H1 (cell line): ENCODE data around the gene DEXI. TPM values are rescaled to one million over a fixed set of nuclear protein-coding genes. Genes with fewer than 3 reads are reported as not detected.

ENCODE experiments used
- CTCF ChIA-PET: fragments of 300-600 bp; sonication (Branson Sonifier 250); formaldehyde crosslinking; loops from one replicate; lab custom pipeline; 2021; ENCODE audit not compliant: partially characterized antibody; lab: Charles Lee
- POLR2A ChIA-PET: fragments of 300-600 bp; sonication (Branson Sonifier 250); formaldehyde crosslinking; loops from one replicate; lab custom pipeline; 2021; ENCODE audit warnings: inconsistent platforms; ENCODE audit not compliant: partially characterized antibody; lab: Charles Lee
- DNase-seq, 2 experiments: peaks; one replicate each; pipeline versions ENCODE4 v3.0.0 to v3.0.0-alpha.2; 2010 to 2022; ENCODE audit warnings: low spot score in 2 of 2, low read depth in 1 of 2, mixed read lengths in 1 of 2
- FAIRE-seq: peaks from 2 replicates; lab custom pipeline; 2011; peaks lifted over from hg19 to GRCh38; lab: Jason Lieb, UNC
- H2AFZ ChIP-seq: 2 replicates; pipeline ENCODE4 v1.8.1; 2012; ENCODE audit warnings: low read length, inconsistent platforms
- H2AK5ac ChIP-seq: 2 replicates; pipeline ENCODE4 v1.6.1; 2013; ENCODE audit warnings: low read depth, low read length
- H2BK120ac ChIP-seq: replicated peaks from 2 replicates; pipeline ENCODE3; 2013; ENCODE audit warnings: low read depth, low read length, inconsistent platforms
- H2BK12ac ChIP-seq: 2 replicates; pipeline ENCODE4 v1.6.1; 2013; ENCODE audit warnings: low read depth, low read length
- H2BK15ac ChIP-seq: 2 replicates; pipeline ENCODE4 v1.6.1; 2013; ENCODE audit warnings: low read length
- H2BK20ac ChIP-seq: 2 replicates; pipeline ENCODE4 v1.6.1; 2013; ENCODE audit warnings: low read length
- H2BK5ac ChIP-seq: 2 replicates; pipeline ENCODE4 v1.6.1; 2013; ENCODE audit warnings: low read depth, low read length
- H3K14ac ChIP-seq: 2 replicates; pipeline ENCODE4 v1.6.1; 2013; ENCODE audit warnings: inconsistent platforms; ENCODE audit not compliant: insufficient read length
- H3K18ac ChIP-seq: 2 replicates; pipeline ENCODE4 v1.6.1; 2013; ENCODE audit warnings: low read length; ENCODE audit errors: extremely low read depth
- H3K23ac ChIP-seq: 2 replicates; pipeline ENCODE4 v1.6.1; 2013; ENCODE audit warnings: inconsistent platforms; ENCODE audit not compliant: insufficient read length
- H3K23me2 ChIP-seq: 2 replicates; pipeline ENCODE4 v1.6.1; 2013; ENCODE audit warnings: low read depth, low read length
- H3K27ac ChIP-seq: 2 replicates; pipeline ENCODE4 v1.6.1; 2011; ENCODE audit warnings: low read depth, low read length, inconsistent platforms
- H3K27me3 ChIP-seq, 4 experiments: replicated peaks in 1 of 4; 1 replicate in 1 of 4; 2 replicates in 3 of 4; pipeline versions ENCODE4 v1.6.1 to v1.8.1; 2011 to 2013; ENCODE audit warnings: low read length in 3 of 4, mild to moderate bottlenecking in 3 of 4, inconsistent platforms in 2 of 4, mixed read lengths in 2 of 4, moderate library complexity in 1 of 4; ENCODE audit not compliant: control insufficient read depth in 3 of 4, insufficient read depth in 3 of 4; ENCODE audit errors: extremely low read depth in 1 of 4
- H3K36me3 ChIP-seq, 4 experiments: 2 replicates each; pipeline versions ENCODE4 v1.6.1 to v1.8.1; 2011 to 2013; ENCODE audit warnings: mild to moderate bottlenecking in 4 of 4, low read length in 3 of 4, moderate library complexity in 2 of 4, control low read depth in 1 of 4, inconsistent platforms in 1 of 4; ENCODE audit not compliant: insufficient read depth in 4 of 4, control insufficient read depth in 2 of 4
- H3K4ac ChIP-seq: replicated peaks from 2 replicates; pipeline ENCODE3; 2013; ENCODE audit warnings: low read length, low read depth, mixed read lengths, inconsistent platforms; ENCODE audit not compliant: insufficient read length
- H3K4me1 ChIP-seq, 4 experiments: replicated peaks in 1 of 4; 1 replicate in 1 of 4; 2 replicates in 3 of 4; pipeline versions ENCODE4 v1.6.1 to v1.8.1; 2011 to 2013; ENCODE audit warnings: low read length in 3 of 4, inconsistent platforms in 2 of 4, mixed read lengths in 1 of 4; ENCODE audit not compliant: insufficient read depth in 4 of 4, control insufficient read depth in 3 of 4
- H3K4me2 ChIP-seq, 2 experiments: 2 replicates each; pipeline versions ENCODE4 v1.6.1 to v1.8.1; 2011 to 2013; ENCODE audit warnings: low read depth in 2 of 2, low read length in 2 of 2, control low read depth in 1 of 2, inconsistent platforms in 1 of 2, mild to moderate bottlenecking in 1 of 2; ENCODE audit not compliant: insufficient read depth in 1 of 2
- H3K4me3 ChIP-seq, 4 experiments: fragments of 200-600, 300-600 bp in 1 of 4; sonication (generic), shearing (Covaris generic), sonication (Bioruptor Twin) in 1 of 4; 2 replicates each; pipeline versions ENCODE4 v1.5.1 to v1.8.1; 2011 to 2016; ENCODE audit warnings: low read length in 4 of 4, low read depth in 3 of 4, control low read depth in 2 of 4, inconsistent platforms in 2 of 4, mild to moderate bottlenecking in 2 of 4, mixed read lengths in 1 of 4, moderate library complexity in 1 of 4; ENCODE audit not compliant: insufficient read depth in 2 of 4; ENCODE audit errors: extremely low read depth in 1 of 4
- H3K56ac ChIP-seq: replicated peaks from 2 replicates; pipeline ENCODE3; 2013; ENCODE audit warnings: low read depth, mild to moderate bottlenecking, mixed read lengths, low read length, inconsistent platforms; ENCODE audit not compliant: insufficient read length
- H3K79me1 ChIP-seq: 2 replicates; pipeline ENCODE4 v1.6.1; 2013; ENCODE audit warnings: low read depth, low read length, control low read depth
- H3K79me2 ChIP-seq, 2 experiments: 2 replicates each; pipeline versions ENCODE4 v1.6.1 to v1.8.1; 2012 to 2013; ENCODE audit warnings: low read length in 2 of 2, mild to moderate bottlenecking in 2 of 2, inconsistent platforms in 1 of 2; ENCODE audit not compliant: insufficient read depth in 2 of 2, control insufficient read depth in 1 of 2
- H3K9ac ChIP-seq, 4 experiments: replicated peaks in 1 of 4; 1 replicate in 1 of 4; 2 replicates in 3 of 4; pipeline versions ENCODE4 v1.6.1 to v1.8.1; 2011 to 2013; ENCODE audit warnings: low read depth in 3 of 4, low read length in 3 of 4, control low read depth in 2 of 4, mild to moderate bottlenecking in 2 of 4, moderate library complexity in 2 of 4, inconsistent platforms in 1 of 4; ENCODE audit errors: extremely low read depth in 1 of 4
- H3K9me3 ChIP-seq, 2 experiments: 2 replicates each; pipeline versions ENCODE4 v1.6.1 to v1.8.1; 2012 to 2013; ENCODE audit warnings: mild to moderate bottlenecking in 2 of 2, moderate library complexity in 2 of 2, control low read depth in 1 of 2, inconsistent platforms in 1 of 2, low read depth in 1 of 2, low read length in 1 of 2, mixed read lengths in 1 of 2; ENCODE audit not compliant: insufficient read depth in 2 of 2
- H4K20me1 ChIP-seq, 2 experiments: replicated peaks in 1 of 2; 2 replicates each; pipeline versions ENCODE3 to v1.8.1; 2011 to 2013; ENCODE audit warnings: inconsistent platforms in 2 of 2, low read length in 2 of 2, mild to moderate bottlenecking in 1 of 2; ENCODE audit not compliant: insufficient read depth in 2 of 2, control insufficient read depth in 1 of 2
- H4K5ac ChIP-seq: 2 replicates; pipeline ENCODE4 v1.6.1; 2013; ENCODE audit warnings: low read length, low read depth, mixed read lengths, inconsistent platforms; ENCODE audit not compliant: insufficient read length
- H4K8ac ChIP-seq: 2 replicates; pipeline ENCODE4 v1.8.0; 2013; ENCODE audit warnings: mild to moderate bottlenecking, moderate library complexity, low read length, inconsistent platforms; ENCODE audit not compliant: insufficient read depth; ENCODE audit errors: extremely low read depth
- H4K91ac ChIP-seq: replicated peaks from 2 replicates; pipeline ENCODE3; 2013; ENCODE audit warnings: low read length, mixed read lengths, inconsistent platforms; ENCODE audit not compliant: insufficient read length
- ASH2L ChIP-seq: fragments of 200-600, 300-600 bp; sonication (generic); IDR thresholded peaks from one replicate; pipeline ENCODE4 v1.7.1; 2017; ENCODE audit warnings: low read length
- BACH1 ChIP-seq: IDR thresholded peaks from 2 replicates; pipeline ENCODE4 v1.6.1; 2012; ENCODE audit warnings: low read length, improper control_type of control experiment
- CTBP2 ChIP-seq: IDR thresholded peaks from 2 replicates; pipeline ENCODE4 v1.7.0; 2011; ENCODE audit warnings: borderline replicate concordance, mild to moderate bottlenecking, moderate library complexity, mixed read lengths, low read length; ENCODE audit not compliant: insufficient read depth, insufficient read length
- FOSL1 ChIP-seq: IDR thresholded peaks from 2 replicates; pipeline ENCODE4 v1.6.1; 2011; ENCODE audit warnings: mild to moderate bottlenecking, low read depth, low read length, moderate library complexity; ENCODE audit not compliant: insufficient read depth
- GABPA ChIP-seq: IDR thresholded peaks from 2 replicates; pipeline ENCODE4 v1.6.1; 2011; ENCODE audit warnings: mild to moderate bottlenecking, low read length, moderate library complexity, borderline replicate concordance; ENCODE audit not compliant: insufficient read depth
- KDM1A ChIP-seq: fragments of 200-600, 300-600 bp; sonication (generic); IDR thresholded peaks from 2 replicates; pipeline ENCODE4 v1.7.1; 2016; ENCODE audit warnings: mild to moderate bottlenecking, low read length, borderline replicate concordance
- SUZ12 ChIP-seq: fragments of 200-600 bp; sonication (generic); IDR thresholded peaks from 2 replicates; pipeline ENCODE4 v1.6.1; 2012; ENCODE audit warnings: mild to moderate bottlenecking, inconsistent platforms, low read length, moderate library complexity, mixed read lengths
- TBP ChIP-seq: IDR thresholded peaks from 2 replicates; pipeline ENCODE4 v1.6.1; 2011; ENCODE audit warnings: low read depth, low read length, improper control_type of control experiment
- WGBS, 2 experiments: shearing (Covaris generic) in 1 of 2; methylation state at CpG; one replicate each; pipeline versions ENCODE4 v1.1.6 to v1.1.7; 2013 to 2015; ENCODE audit warnings: low lambda C conversion rate in 2 of 2, mixed read lengths in 2 of 2, inconsistent platforms in 1 of 2, low coverage in 1 of 2, missing lambda C conversion rate in 1 of 2; ENCODE audit not compliant: insufficient replicate concordance in 2 of 2, insufficient coverage in 1 of 2, insufficient read length in 1 of 2; ENCODE audit errors: extremely low coverage in 1 of 2, missing lambda C conversion rate in 1 of 2; 5-methylcytosine and 5-hydroxymethylcytosine counted together
- polyA plus RNA-seq, 7 experiments: library from polyadenylated mRNA; depleted of rRNA in 3 of 7; stranded (reverse) in 5 of 7; unstranded in 2 of 7; fragments of >200 nt in 5 of 7; fragments of 200-250 nt in 2 of 7; gene quantifications; 1 replicate in 5 of 7; 2 replicates in 1 of 7; 4 replicates in 1 of 7; pipeline versions ENCODE4 v1.2.1 to v1.2.3, GENCODE V29; 2011 to 2013; ENCODE audit warnings: missing spikeins in 2 of 7, mixed read lengths in 2 of 7
- total RNA-seq: library from RNA; stranded (reverse); fragmentation: NEBNext Ultra II Directional; extraction: Animal tissue kit (Norgen Biotek cat#: 25700); gene quantifications from 2 replicates; pipeline ENCODE4 v1.2.1, GENCODE V29; 2021

DEXI gene
- total and polyA plus RNA-seq, 2 of the 8 experiments (the other 6 are each of a cell fraction or from before 2014, with no cell fraction given): 39.5 to 47.3 TPM

- peaks cover 8% of the 10 kb centered on the region for H3K79me1 ChIP-seq
- H3K9me3 ChIP-seq: no peaks in the 10 kb centered on the region
- no peak overlapping the region for H3K56ac ChIP-seq
- H2BK20ac ChIP-seq: no peak overlapping the region
- DNase-seq (no peak), FAIRE-seq (no peak)
- peaks cover 3 to 11% (median 5%) of the 10 kb centered on the region in 4 experiments; a peak in 5 of 8 replicates for H3K36me3 ChIP-seq
- no peak overlapping the region for H3K4me3 ChIP-seq
- no peaks in the 10 kb centered on the region for H3K27me3 ChIP-seq
- H3K27ac ChIP-seq: no peak overlapping the region
- CTCF ChIA-PET: interaction anchor here (0.6 to 1.9 kb wide), 6 partner anchors 12 to 518 kb away, joined by 3 to 8 read pairs (median 4); no protein-coding TSS in a partner anchor
- H4K20me1 ChIP-seq: peaks cover 6 to 7% of the 10 kb centered on the region in 2 experiments
- no peak overlapping the region for H3K4me2 ChIP-seq
- no peak overlapping the region for H4K91ac ChIP-seq
- H2BK5ac ChIP-seq: no peak overlapping the region
- no peaks in the 10 kb centered on the region for H3K4me1 ChIP-seq
- peaks cover 0 to 1% of the 10 kb centered on the region in 2 experiments; a peak in 1 of 4 replicates for H3K79me2 ChIP-seq
- whole genome bisulfite sequencing, 2 experiments: 98% methylated on average over 7 of the region's 7 CpGs; no CpG with 5 or more reads in 1 of the 2 experiments
- no peaks in the 10 kb centered on the region for H3K23me2 ChIP-seq
- no peak overlapping the region for H3K4ac ChIP-seq
- H3K9ac ChIP-seq: no peak overlapping the region
- H2BK120ac ChIP-seq: no peak overlapping the region
- no peak overlapping the region for H3K18ac ChIP-seq
- no peak overlapping the region for H2AFZ ChIP-seq
- no peak overlapping the region for H2BK15ac ChIP-seq
- H4K8ac ChIP-seq: no peak overlapping the region
- H2BK12ac ChIP-seq: no peak overlapping the region
- TF ChIP-seq CTBP2 (no peak), TBP (no peak), FOSL1 (no peak), SUZ12 (no peak), BACH1 (no peak), KDM1A (no peak), ASH2L (no peak), GABPA (no peak)
- TF ChIP-seq, all 59 proteins: peak for 0
- POLR2A ChIA-PET: no interaction called here
- H4K5ac ChIP-seq: no peak overlapping the region
- no peak overlapping the region for H3K14ac ChIP-seq
- no peak overlapping the region for H2AK5ac ChIP-seq
- H3K23ac ChIP-seq: no peak overlapping the region
These were observed 11.1 kb downstream of the DEXI start for GRCh38 chr16:10931134-10931533.
